IMR-90 (cell line): ENCODE results near the gene CLEC6A. TPM values are rescaled to one million over a fixed set of nuclear protein-coding genes. Genes with fewer than 3 reads are reported as not detected.

Experiments used
- ATAC-seq: fragments of 200-7000 bp; cut with Tn5 transposase; 2 replicates; pipeline ENCODE4 v1.9.1; 2020; ENCODE audit warnings: low read depth, mild to moderate bottlenecking, moderate library complexity
- BruUV-seq: library from RNA; stranded (reverse); fragments of 400-500 nt; replicated peaks from 2 replicates; lab custom pipeline; 2021; lab: Mats Ljungman, UMichigan
- CTCF ChIA-PET: fragments of 300-600 bp; formaldehyde crosslinking; extraction: SDS; loops from one replicate; lab custom pipeline; 2021; ENCODE audit warnings: antibody characterized with exemption; lab: Yijun Ruan, JAX
- POLR2A ChIA-PET: fragments of 300-600 bp; sonication (Branson Sonifier 250); formaldehyde crosslinking; loops from one replicate; lab custom pipeline; 2022; ENCODE audit warnings: antibody characterized with exemption; ENCODE audit not compliant: unreplicated experiment; lab: Charles Lee
- DNase-seq: peaks from one replicate; pipeline ENCODE4 v3.0.0; 2013
- H2AFZ ChIP-seq: replicated peaks from 2 replicates; pipeline ENCODE3; 2013; ENCODE audit warnings: low read length, mild to moderate bottlenecking; ENCODE audit not compliant: poor library complexity
- H2AK5ac ChIP-seq: 2 replicates; pipeline ENCODE4 v1.6.1; 2013; ENCODE audit warnings: low read depth, low read length, inconsistent platforms
- H2AK9ac ChIP-seq: replicated peaks from 2 replicates; pipeline ENCODE3; 2013; ENCODE audit warnings: mild to moderate bottlenecking, low read depth, low read length, moderate library complexity; ENCODE audit not compliant: poor library complexity
- H2BK120ac ChIP-seq: 2 replicates; pipeline ENCODE4 v1.6.1; 2013; ENCODE audit warnings: low read depth, low read length, inconsistent platforms
- H2BK15ac ChIP-seq: 3 replicates; pipeline ENCODE4 v1.6.1; 2013; ENCODE audit warnings: low read depth, low read length, inconsistent platforms
- H2BK20ac ChIP-seq: 2 replicates; pipeline ENCODE4 v1.6.1; 2013; ENCODE audit warnings: low read depth, mild to moderate bottlenecking, inconsistent platforms, low read length, moderate library complexity
- H2BK5ac ChIP-seq: 2 replicates; pipeline ENCODE4 v1.6.1; 2013; ENCODE audit warnings: mild to moderate bottlenecking, low read depth, low read length, inconsistent platforms; ENCODE audit not compliant: poor library complexity, severe bottlenecking
- H3K14ac ChIP-seq: replicated peaks from 2 replicates; pipeline ENCODE4 v1.6.1; 2013; ENCODE audit warnings: low read depth, low read length, inconsistent platforms
- H3K18ac ChIP-seq: 2 replicates; pipeline ENCODE4 v1.6.1; 2013; ENCODE audit warnings: low read depth, low read length, control low read depth
- H3K23ac ChIP-seq: 2 replicates; pipeline ENCODE4 v1.6.1; 2013; ENCODE audit warnings: low read depth, low read length, inconsistent platforms
- H3K27ac ChIP-seq: 2 replicates; pipeline ENCODE4 v1.5.1; 2013; ENCODE audit warnings: mild to moderate bottlenecking, control low read depth, low read length; ENCODE audit not compliant: insufficient read depth
- H3K27me3 ChIP-seq: 2 replicates; pipeline ENCODE4 v1.6.1; 2013; ENCODE audit warnings: low read length; ENCODE audit not compliant: control insufficient read depth, insufficient read depth
- H3K36me3 ChIP-seq: 2 replicates; pipeline ENCODE4 v1.6.1; 2013; ENCODE audit warnings: low read length, mixed read lengths; ENCODE audit not compliant: control insufficient read depth, insufficient read depth
- H3K4ac ChIP-seq: 2 replicates; pipeline ENCODE4 v1.6.1; 2013; ENCODE audit warnings: low read depth, low read length, inconsistent platforms
- H3K4me1 ChIP-seq: 2 replicates; pipeline ENCODE4 v1.6.1; 2013; ENCODE audit warnings: low read length, mixed read lengths; ENCODE audit not compliant: control insufficient read depth, insufficient read depth
- H3K4me2 ChIP-seq: 2 replicates; pipeline ENCODE4 v1.6.1; 2013; ENCODE audit warnings: low read depth, mild to moderate bottlenecking, control low read depth, low read length, moderate library complexity
- H3K4me3 ChIP-seq: 2 replicates; pipeline ENCODE4 v1.5.1; 2013; ENCODE audit warnings: low read depth, mild to moderate bottlenecking, control low read depth, low read length, moderate library complexity; ENCODE audit not compliant: insufficient read depth
- H3K56ac ChIP-seq: 2 replicates; pipeline ENCODE4 v1.6.1; 2013; ENCODE audit warnings: low read length, inconsistent platforms; ENCODE audit not compliant: insufficient read depth; ENCODE audit errors: extremely low read depth
- H3K79me1 ChIP-seq, 2 experiments: 2 replicates each; pipeline ENCODE4 v1.6.1; 2013; ENCODE audit warnings: low read length in 2 of 2, inconsistent platforms in 1 of 2, low read depth in 1 of 2
- H3K9ac ChIP-seq: 2 replicates; pipeline ENCODE4 v1.6.1; 2013; ENCODE audit warnings: low read depth, low read length, control low read depth
- H3K9me1 ChIP-seq: 2 replicates; pipeline ENCODE4 v1.6.1; 2013; ENCODE audit warnings: low read length, inconsistent platforms; ENCODE audit not compliant: insufficient read depth
- H3K9me3 ChIP-seq: 2 replicates; pipeline ENCODE4 v1.6.1; 2013; ENCODE audit warnings: low read length; ENCODE audit not compliant: control insufficient read depth, insufficient read depth
- H4K20me1 ChIP-seq: 2 replicates; pipeline ENCODE4 v1.6.1; 2013; ENCODE audit warnings: low read length, inconsistent platforms; ENCODE audit not compliant: insufficient read depth
- H4K5ac ChIP-seq: 2 replicates; pipeline ENCODE4 v1.6.1; 2013; ENCODE audit warnings: mild to moderate bottlenecking, low read depth, low read length, control low read depth
- H4K8ac ChIP-seq, 2 experiments: 2 replicates each; pipeline ENCODE4 v1.6.1; 2013; ENCODE audit warnings: low read depth in 2 of 2, low read length in 2 of 2, control low read depth in 1 of 2, inconsistent platforms in 1 of 2
- H4K91ac ChIP-seq: 2 replicates; pipeline ENCODE4 v1.6.1; 2013; ENCODE audit warnings: low read depth, low read length, inconsistent platforms; ENCODE audit not compliant: insufficient read depth
- BHLHE40 ChIP-seq: fragments of 150-350 bp; IDR thresholded peaks from 2 replicates; pipeline ENCODE4 v1.6.1; 2016; ENCODE audit warnings: mild to moderate bottlenecking, low read depth, low read length
- CEBPB ChIP-seq: IDR thresholded peaks from 2 replicates; pipeline ENCODE4 v1.6.1; 2012; ENCODE audit warnings: low read depth, low read length, improper control_type of control experiment
- CHD1 ChIP-seq: IDR thresholded peaks from 2 replicates; pipeline ENCODE4 v1.6.1; 2012; ENCODE audit warnings: low read depth, low read length, improper control_type of control experiment
- FOS ChIP-seq: fragments of 150-350 bp; IDR thresholded peaks from 2 replicates; pipeline ENCODE4 v1.6.1; 2016; ENCODE audit warnings: low read depth, low read length
- MAFK ChIP-seq: IDR thresholded peaks from 2 replicates; pipeline ENCODE4 v1.6.1; 2012; ENCODE audit warnings: low read depth, low read length, improper control_type of control experiment
- MAZ ChIP-seq: IDR thresholded peaks from 2 replicates; pipeline ENCODE4 v1.6.1; 2012; ENCODE audit warnings: low read depth, mild to moderate bottlenecking, low read length, improper control_type of control experiment, moderate library complexity, borderline replicate concordance
- MXI1 ChIP-seq: IDR thresholded peaks from 2 replicates; pipeline ENCODE4 v1.6.1; 2012; ENCODE audit warnings: low read depth, mild to moderate bottlenecking, low read length, moderate library complexity, borderline replicate concordance
- NFE2L2 ChIP-seq: fragments of 150-350 bp; IDR thresholded peaks from 2 replicates; pipeline ENCODE4 v1.6.1; 2016; ENCODE audit warnings: low read depth, mild to moderate bottlenecking, low read length
- POLR2A ChIP-seq: IDR thresholded peaks from 2 replicates; pipeline ENCODE4 v1.6.1; 2012; ENCODE audit warnings: mild to moderate bottlenecking, low read depth, low read length
- RAD21 ChIP-seq: IDR thresholded peaks from 2 replicates; pipeline ENCODE4 v1.6.1; 2012; ENCODE audit warnings: low read length, improper control_type of control experiment
- RCOR1 ChIP-seq: IDR thresholded peaks from 2 replicates; pipeline ENCODE4 v1.6.1; 2012; ENCODE audit warnings: mild to moderate bottlenecking, low read length, improper control_type of control experiment; ENCODE audit not compliant: insufficient replicate concordance
- RFX5 ChIP-seq: IDR thresholded peaks from 2 replicates; pipeline ENCODE4 v1.8.0; 2012; ENCODE audit warnings: low read depth, mild to moderate bottlenecking, low read length, moderate library complexity
- SMC3 ChIP-seq: fragments of 150-350 bp; IDR thresholded peaks from 2 replicates; pipeline ENCODE4 v1.6.1; 2016; ENCODE audit warnings: low read depth, mild to moderate bottlenecking, antibody characterized with exemption, low read length, moderate library complexity
- WGBS, 2 experiments: methylation state at CpG; one replicate each; pipeline versions ENCODE4 v1.1.5 to v1.1.7; 2013; ENCODE audit warnings: missing lambda C conversion rate in 2 of 2; ENCODE audit not compliant: insufficient read length in 1 of 2; ENCODE audit errors: extremely low coverage in 2 of 2; 5-methylcytosine and 5-hydroxymethylcytosine counted together
- dilution Hi-C: fragments of 300-500 bp; cut with HindIII; formaldehyde crosslinking; loops from one replicate; pipeline ENCODE4 v1.14.3; 2018; ENCODE audit warnings: low sequenced_read_pairs; ENCODE audit not compliant: unreplicated experiment
- in situ Hi-C: fragments of 300-500 bp; cut with MboI; formaldehyde crosslinking; loops from 3 replicates; pipeline ENCODE4 v1.14.3; 2019; ENCODE audit warnings: low sequenced_read_pairs, inconsistent platforms, mixed read lengths
- intact Hi-C: fragments of 100-400 bp; cut with micrococcal nuclease; formaldehyde crosslinking; loops from 2 replicates; pipeline ENCODE4 v1.10.0; 2022
- polyA plus RNA-seq, 3 experiments: library from polyadenylated mRNA; depleted of rRNA; stranded (reverse); fragments of >200 nt; gene quantifications; 2 replicates each; pipeline ENCODE4 v1.2.3, GENCODE V29; 2012; ENCODE audit warnings: low replicate concordance in 1 of 3
- total RNA-seq: library from RNA; depleted of rRNA; stranded (reverse); fragments of >200 nt; gene quantifications from 2 replicates; pipeline ENCODE4 v1.2.3, GENCODE V29; 2012
- TF ChIP-seq, protein P1 (sequence below): fragments of 150-350 bp; IDR thresholded peaks from 2 replicates; pipeline ENCODE4 v1.6.1; 2016; ENCODE audit warnings: low read depth, mild to moderate bottlenecking, low read length, moderate library complexity, borderline replicate concordance
- TF ChIP-seq, protein P2 (sequence below): conservative IDR thresholded peaks from 2 replicates; pipeline ENCODE4 v1.5.1; 2012; ENCODE audit warnings: mild to moderate bottlenecking, low read depth, low read length, improper control_type of control experiment
- TF ChIP-seq, protein P3 (sequence below): fragments of 150-350 bp; IDR thresholded peaks from 2 replicates; pipeline ENCODE4 v1.6.1; 2017; ENCODE audit warnings: mild to moderate bottlenecking, antibody characterized with exemption, low read length, low read depth

CLEC6A gene
- total and polyA plus RNA-seq, 2 of the 4 experiments (the other 2 are of a cell fraction), result not detected

DNA sequence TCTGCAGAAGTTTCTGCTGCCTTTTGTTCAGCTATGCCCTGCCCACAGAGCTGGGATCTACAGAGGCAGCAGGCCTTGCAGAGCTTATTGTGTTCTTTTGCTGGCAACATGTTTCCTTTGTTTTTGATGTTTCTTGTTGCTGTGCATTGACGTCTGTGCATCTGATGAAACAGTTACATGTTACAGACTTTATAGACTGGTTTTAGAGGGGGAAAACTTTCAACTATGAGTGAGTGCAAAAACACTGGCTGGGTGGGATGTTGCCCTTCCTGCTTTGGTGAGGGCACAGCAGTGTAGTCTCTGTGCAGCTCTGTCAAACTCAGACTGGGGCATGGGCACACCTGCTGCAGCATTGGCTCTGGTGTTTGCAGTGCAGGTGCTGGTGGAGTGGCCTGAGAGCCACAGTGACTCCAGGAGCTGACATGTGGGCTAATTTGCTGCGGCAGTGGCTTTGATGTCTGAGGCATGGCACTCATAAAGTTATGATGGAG is 26.9 kb downstream of the CLEC6A start:
- Histone ChIP-seq H3K27me3 (no peaks in the 10 kb centered on the region), H3K14ac (no peak overlapping the region), H2AK5ac (no peak overlapping the region), H3K4me2 (no peak overlapping the region), H4K91ac (no peak overlapping the region), H3K18ac (no peak overlapping the region), H3K79me1 (no peaks in the 10 kb centered on the region), H4K20me1 (no peaks in the 10 kb centered on the region), H3K36me3 (no peaks in the 10 kb centered on the region), H2AFZ (no peak overlapping the region), H3K56ac (no peak overlapping the region), H3K23ac (no peak overlapping the region), H3K27ac (no peak overlapping the region), H3K9ac (no peak overlapping the region), H3K4me1 (no peaks in the 10 kb centered on the region), H2BK15ac (no peak overlapping the region), H3K9me1 (no peaks in the 10 kb centered on the region), H3K4ac (no peak overlapping the region), H3K9me3 (no peaks in the 10 kb centered on the region), H4K8ac (no peak overlapping the region), H4K5ac (no peak overlapping the region), H2BK120ac (no peak overlapping the region), H2AK9ac (no peak overlapping the region), H2BK20ac (no peak overlapping the region), H3K4me3 (no peak overlapping the region), H2BK5ac (no peak overlapping the region)
- BruUV-seq, result no TSS peak
- TF ChIP-seq, protein P1, sequence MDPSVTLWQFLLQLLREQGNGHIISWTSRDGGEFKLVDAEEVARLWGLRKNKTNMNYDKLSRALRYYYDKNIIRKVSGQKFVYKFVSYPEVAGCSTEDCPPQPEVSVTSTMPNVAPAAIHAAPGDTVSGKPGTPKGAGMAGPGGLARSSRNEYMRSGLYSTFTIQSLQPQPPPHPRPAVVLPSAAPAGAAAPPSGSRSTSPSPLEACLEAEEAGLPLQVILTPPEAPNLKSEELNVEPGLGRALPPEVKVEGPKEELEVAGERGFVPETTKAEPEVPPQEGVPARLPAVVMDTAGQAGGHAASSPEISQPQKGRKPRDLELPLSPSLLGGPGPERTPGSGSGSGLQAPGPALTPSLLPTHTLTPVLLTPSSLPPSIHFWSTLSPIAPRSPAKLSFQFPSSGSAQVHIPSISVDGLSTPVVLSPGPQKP, result no peak
- TF ChIP-seq FOS, result no peak
- TF ChIP-seq NFE2L2, result no peak
- TF ChIP-seq, protein P2, sequence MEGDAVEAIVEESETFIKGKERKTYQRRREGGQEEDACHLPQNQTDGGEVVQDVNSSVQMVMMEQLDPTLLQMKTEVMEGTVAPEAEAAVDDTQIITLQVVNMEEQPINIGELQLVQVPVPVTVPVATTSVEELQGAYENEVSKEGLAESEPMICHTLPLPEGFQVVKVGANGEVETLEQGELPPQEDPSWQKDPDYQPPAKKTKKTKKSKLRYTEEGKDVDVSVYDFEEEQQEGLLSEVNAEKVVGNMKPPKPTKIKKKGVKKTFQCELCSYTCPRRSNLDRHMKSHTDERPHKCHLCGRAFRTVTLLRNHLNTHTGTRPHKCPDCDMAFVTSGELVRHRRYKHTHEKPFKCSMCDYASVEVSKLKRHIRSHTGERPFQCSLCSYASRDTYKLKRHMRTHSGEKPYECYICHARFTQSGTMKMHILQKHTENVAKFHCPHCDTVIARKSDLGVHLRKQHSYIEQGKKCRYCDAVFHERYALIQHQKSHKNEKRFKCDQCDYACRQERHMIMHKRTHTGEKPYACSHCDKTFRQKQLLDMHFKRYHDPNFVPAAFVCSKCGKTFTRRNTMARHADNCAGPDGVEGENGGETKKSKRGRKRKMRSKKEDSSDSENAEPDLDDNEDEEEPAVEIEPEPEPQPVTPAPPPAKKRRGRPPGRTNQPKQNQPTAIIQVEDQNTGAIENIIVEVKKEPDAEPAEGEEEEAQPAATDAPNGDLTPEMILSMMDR, result no peak
- TF ChIP-seq BHLHE40, result no peak
- TF ChIP-seq SMC3, result no peak
- no peak for TF ChIP-seq RFX5
- no peak for TF ChIP-seq RAD21
- TF ChIP-seq POLR2A, result no peak
- TF ChIP-seq RCOR1, result no peak
- TF ChIP-seq, protein P3, sequence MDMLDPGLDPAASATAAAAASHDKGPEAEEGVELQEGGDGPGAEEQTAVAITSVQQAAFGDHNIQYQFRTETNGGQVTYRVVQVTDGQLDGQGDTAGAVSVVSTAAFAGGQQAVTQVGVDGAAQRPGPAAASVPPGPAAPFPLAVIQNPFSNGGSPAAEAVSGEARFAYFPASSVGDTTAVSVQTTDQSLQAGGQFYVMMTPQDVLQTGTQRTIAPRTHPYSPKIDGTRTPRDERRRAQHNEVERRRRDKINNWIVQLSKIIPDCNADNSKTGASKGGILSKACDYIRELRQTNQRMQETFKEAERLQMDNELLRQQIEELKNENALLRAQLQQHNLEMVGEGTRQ, result no peak
- TF ChIP-seq MAFK, result no peak
- no peak for TF ChIP-seq CHD1
- TF ChIP-seq MXI1, result no peak
- TF ChIP-seq MAZ, result no peak
- TF ChIP-seq CEBPB, result no peak
- dilution Hi-C loops, result no loop called here
- ChIA-PET CTCF (no interaction called here), POLR2A (no interaction called here)
- no CpG with 5 or more reads among the region's 2 CpGs for WGBS, 2 experiments
- no peak for DNase-seq
- intact Hi-C loops, result no loop called here
- no peak for ATAC-seq
- in situ Hi-C loops, result no loop called here
